ENCODE results near the gene DNASE1L3.

Gene DNASE1L3

GRCh38 chr3:58157700-58158099, 53.1 kb downstream of the DNASE1L3 start:
- Mint-ChIP-seq H3K27ac (no peak overlapping the region), H3K4me3 (no peak overlapping the region), H3K36me3 (ENCODE audit: low read depth) (peaks cover 17% of the 10 kb centered on the region), H3K27me3 (ENCODE audit: low read depth) (no peaks in the 10 kb centered on the region), H3K4me1 (ENCODE audit: low read depth) (peaks cover 2% of the 10 kb centered on the region), H3K9me3 (no peaks in the 10 kb centered on the region)

DNA sequence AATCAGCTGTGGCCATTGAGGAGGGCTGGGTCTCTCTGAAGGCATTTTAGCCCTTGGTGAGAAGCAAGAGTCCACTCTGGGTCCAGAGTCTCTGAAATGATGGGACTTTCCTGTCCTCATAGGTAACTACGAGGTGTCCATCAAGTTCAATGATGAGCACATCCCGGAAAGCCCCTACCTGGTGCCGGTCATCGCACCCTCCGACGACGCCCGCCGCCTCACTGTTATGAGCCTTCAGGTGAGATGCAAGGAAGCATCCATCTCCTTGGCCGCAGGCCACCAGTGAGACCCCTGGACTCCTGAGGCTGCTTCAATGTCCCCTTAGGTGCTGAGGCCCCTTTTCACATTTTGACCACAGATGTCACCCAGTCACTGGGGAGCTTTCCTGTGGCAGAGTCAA, 54.9 kb downstream of the DNASE1L3 start:
- no peaks in the 10 kb centered on the region for H3K9me3 Mint-ChIP-seq
- peaks cover 16% of the 10 kb centered on the region for H3K36me3 Mint-ChIP-seq (ENCODE audit: low read depth)
- H3K27ac Mint-ChIP-seq = no peak overlapping the region
- H3K4me3 Mint-ChIP-seq = no peak overlapping the region
- H3K27me3 Mint-ChIP-seq (ENCODE audit: low read depth) = no peaks in the 10 kb centered on the region
- H3K4me1 Mint-ChIP-seq (ENCODE audit: low read depth) = peaks cover 1% of the 10 kb centered on the region

- peaks cover 1% of the 10 kb centered on the region for H3K4me1 Mint-ChIP-seq (ENCODE audit: low read depth)
- H3K9me3 Mint-ChIP-seq = no peaks in the 10 kb centered on the region
- peaks cover 11% of the 10 kb centered on the region for H3K36me3 Mint-ChIP-seq (ENCODE audit: low read depth)
- no peaks in the 10 kb centered on the region for H3K27me3 Mint-ChIP-seq (ENCODE audit: low read depth)
- no peak overlapping the region for H3K27ac Mint-ChIP-seq
- H3K4me3 Mint-ChIP-seq = no peak overlapping the region
Observed at GRCh38 chr3:58154626-58155449, 55.9 kb downstream of the DNASE1L3 start.

DNA sequence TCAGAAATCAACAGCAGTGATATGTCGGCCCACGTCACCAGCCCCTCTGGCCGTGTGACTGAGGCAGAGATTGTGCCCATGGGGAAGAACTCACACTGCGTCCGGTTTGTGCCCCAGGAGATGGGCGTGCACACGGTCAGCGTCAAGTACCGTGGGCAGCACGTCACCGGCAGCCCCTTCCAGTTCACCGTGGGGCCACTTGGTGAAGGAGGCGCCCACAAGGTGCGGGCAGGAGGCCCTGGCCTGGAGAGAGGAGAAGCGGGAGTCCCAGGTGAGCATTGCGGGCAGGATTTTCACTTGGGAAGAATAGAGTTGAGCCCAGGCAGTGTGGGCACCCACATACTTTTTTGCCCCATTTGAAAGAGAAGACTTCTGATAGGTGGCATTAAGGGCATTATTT, 57.4 kb downstream of the DNASE1L3 start:
- Mint-ChIP-seq H3K27ac (no peak overlapping the region), H3K27me3 (ENCODE audit: low read depth) (no peaks in the 10 kb centered on the region), H3K9me3 (no peaks in the 10 kb centered on the region), H3K36me3 (ENCODE audit: low read depth) (peaks cover 12% of the 10 kb centered on the region), H3K4me3 (no peak overlapping the region), H3K4me1 (ENCODE audit: low read depth) (peaks cover 1% of the 10 kb centered on the region)

DNA sequence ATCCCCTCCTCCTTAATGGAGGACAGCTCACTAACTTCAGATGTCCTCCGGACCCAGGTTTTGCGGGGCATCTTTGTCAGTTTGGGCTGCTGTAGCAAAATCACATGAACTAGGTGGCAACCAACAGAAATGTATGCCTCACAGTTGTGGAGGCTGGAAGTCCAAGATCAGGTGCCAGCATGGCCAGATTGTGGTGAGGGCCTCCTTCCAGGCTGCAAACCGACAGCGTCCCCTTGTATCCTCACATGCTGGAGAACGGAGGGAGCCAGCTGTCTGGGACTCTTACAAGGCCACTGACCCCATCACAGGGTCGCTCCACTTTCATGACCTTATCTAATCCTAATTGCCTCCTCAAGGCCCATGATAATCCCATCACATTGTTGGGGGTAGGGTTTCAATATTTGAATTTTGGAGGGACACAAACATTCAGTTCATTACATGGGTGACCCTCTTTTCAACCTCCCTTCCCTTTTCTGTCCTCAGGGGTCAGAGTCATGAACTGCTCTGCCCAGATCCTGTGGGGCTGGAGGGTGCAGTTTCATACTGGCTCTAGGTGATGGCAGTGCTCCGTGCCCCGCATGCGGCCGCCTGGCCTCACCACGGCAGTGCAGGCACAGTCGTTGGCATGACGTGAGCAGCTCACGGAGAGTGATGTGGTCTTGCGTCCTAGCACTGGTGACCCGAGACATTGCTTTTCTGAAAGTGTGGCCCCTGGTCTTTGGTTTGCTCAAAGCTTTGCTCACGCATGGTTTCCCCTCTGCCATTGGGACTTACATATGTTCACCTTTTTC, 58.4 kb downstream of the DNASE1L3 start:
- Mint-ChIP-seq H3K4me1 (ENCODE audit: low read depth) (peaks cover 1% of the 10 kb centered on the region), H3K36me3 (ENCODE audit: low read depth) (peaks cover 12% of the 10 kb centered on the region), H3K9me3 (no peaks in the 10 kb centered on the region)

GRCh38 chr3:58151637-58152036, 59.1 kb downstream of the DNASE1L3 start:
- no peak overlapping the region for H3K27ac Mint-ChIP-seq
- H3K4me3 Mint-ChIP-seq = no peak overlapping the region
- H3K27me3 Mint-ChIP-seq (ENCODE audit: low read depth) = no peaks in the 10 kb centered on the region
- no peaks in the 10 kb centered on the region for H3K9me3 Mint-ChIP-seq
- peaks cover 12% of the 10 kb centered on the region for H3K36me3 Mint-ChIP-seq (ENCODE audit: low read depth)
- peaks cover 1% of the 10 kb centered on the region for H3K4me1 Mint-ChIP-seq (ENCODE audit: low read depth)

More for the DNA sequence above, 58.4 kb downstream of the DNASE1L3 start:
- H3K27ac Mint-ChIP-seq = no peak overlapping the region
- H3K4me3 Mint-ChIP-seq = no peak overlapping the region
- H3K27me3 Mint-ChIP-seq (ENCODE audit: low read depth) = no peaks in the 10 kb centered on the region

- H3K27me3 Mint-ChIP-seq (ENCODE audit: low read depth) = no peaks in the 10 kb centered on the region
- no peak overlapping the region for H3K4me3 Mint-ChIP-seq
- peaks cover 12% of the 10 kb centered on the region for H3K36me3 Mint-ChIP-seq (ENCODE audit: low read depth)
- no peaks in the 10 kb centered on the region for H3K9me3 Mint-ChIP-seq
- H3K4me1 Mint-ChIP-seq (ENCODE audit: low read depth) = peaks cover 1% of the 10 kb centered on the region
- no peak overlapping the region for H3K27ac Mint-ChIP-seq
Observed at GRCh38 chr3:58150810-58151199, 60.0 kb downstream of the DNASE1L3 start.

DNA sequence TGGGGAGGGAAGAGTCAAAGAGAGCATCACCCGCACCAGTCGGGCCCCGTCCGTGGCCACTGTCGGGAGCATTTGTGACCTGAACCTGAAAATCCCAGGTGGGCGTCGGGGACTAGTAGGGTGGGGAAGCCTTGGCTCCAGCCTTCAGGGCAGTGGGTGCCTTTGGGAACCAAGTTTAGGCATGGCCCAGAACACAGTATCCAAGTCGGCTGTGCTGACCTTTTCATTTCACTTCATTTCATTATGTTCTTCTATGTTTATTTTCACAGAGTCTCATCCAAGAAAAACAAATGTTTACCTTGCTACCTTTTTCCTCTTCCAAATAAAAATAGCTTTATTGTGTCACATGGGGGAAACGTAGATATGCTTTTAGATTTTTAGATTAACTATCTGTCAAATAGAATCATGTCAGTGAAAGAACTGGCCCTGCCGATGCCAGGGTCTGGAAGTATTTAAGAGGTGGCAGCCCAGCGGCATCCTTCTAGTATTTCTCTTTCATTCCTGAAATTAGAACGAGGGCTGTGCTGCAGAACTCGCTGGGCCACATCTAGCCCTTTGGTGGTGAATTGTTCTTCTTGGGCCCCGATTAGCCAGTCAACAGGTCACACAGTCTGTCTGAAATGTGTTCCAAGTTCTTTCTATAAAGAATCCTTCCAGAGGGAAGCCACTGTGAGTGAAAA, 60.5 kb downstream of the DNASE1L3 start:
- peaks cover 12% of the 10 kb centered on the region for H3K36me3 Mint-ChIP-seq (ENCODE audit: low read depth)
- H3K4me3 Mint-ChIP-seq = no peak overlapping the region
- no peaks in the 10 kb centered on the region for H3K9me3 Mint-ChIP-seq
- no peak overlapping the region for H3K27ac Mint-ChIP-seq
- no peaks in the 10 kb centered on the region for H3K27me3 Mint-ChIP-seq (ENCODE audit: low read depth)
- peaks cover 1% of the 10 kb centered on the region for H3K4me1 Mint-ChIP-seq (ENCODE audit: low read depth)

DNA sequence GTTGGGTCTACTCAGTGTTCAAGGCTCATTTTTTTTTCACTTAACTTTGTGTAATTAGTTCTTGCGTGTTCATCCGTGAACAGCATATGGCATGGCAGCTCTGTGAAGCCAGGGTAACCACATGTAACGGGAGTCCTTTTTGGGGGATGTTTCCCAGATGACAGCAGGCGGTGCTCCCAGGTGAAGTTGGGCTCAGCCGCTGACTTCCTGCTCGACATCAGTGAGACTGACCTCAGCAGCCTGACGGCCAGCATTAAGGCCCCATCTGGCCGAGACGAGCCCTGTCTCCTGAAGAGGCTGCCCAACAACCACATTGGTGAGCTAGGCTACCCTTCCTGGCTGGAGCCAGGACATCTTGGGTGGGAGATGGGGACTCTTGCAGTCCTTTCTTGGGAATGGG, 62.7 kb downstream of the DNASE1L3 start:
- H3K27ac Mint-ChIP-seq = no peak overlapping the region
- H3K4me3 Mint-ChIP-seq = no peak overlapping the region
- peaks cover 10% of the 10 kb centered on the region for H3K36me3 Mint-ChIP-seq (ENCODE audit: low read depth)
- peaks cover 1% of the 10 kb centered on the region for H3K4me1 Mint-ChIP-seq (ENCODE audit: low read depth)
- H3K27me3 Mint-ChIP-seq (ENCODE audit: low read depth) = no peaks in the 10 kb centered on the region
- no peaks in the 10 kb centered on the region for H3K9me3 Mint-ChIP-seq

DNA sequence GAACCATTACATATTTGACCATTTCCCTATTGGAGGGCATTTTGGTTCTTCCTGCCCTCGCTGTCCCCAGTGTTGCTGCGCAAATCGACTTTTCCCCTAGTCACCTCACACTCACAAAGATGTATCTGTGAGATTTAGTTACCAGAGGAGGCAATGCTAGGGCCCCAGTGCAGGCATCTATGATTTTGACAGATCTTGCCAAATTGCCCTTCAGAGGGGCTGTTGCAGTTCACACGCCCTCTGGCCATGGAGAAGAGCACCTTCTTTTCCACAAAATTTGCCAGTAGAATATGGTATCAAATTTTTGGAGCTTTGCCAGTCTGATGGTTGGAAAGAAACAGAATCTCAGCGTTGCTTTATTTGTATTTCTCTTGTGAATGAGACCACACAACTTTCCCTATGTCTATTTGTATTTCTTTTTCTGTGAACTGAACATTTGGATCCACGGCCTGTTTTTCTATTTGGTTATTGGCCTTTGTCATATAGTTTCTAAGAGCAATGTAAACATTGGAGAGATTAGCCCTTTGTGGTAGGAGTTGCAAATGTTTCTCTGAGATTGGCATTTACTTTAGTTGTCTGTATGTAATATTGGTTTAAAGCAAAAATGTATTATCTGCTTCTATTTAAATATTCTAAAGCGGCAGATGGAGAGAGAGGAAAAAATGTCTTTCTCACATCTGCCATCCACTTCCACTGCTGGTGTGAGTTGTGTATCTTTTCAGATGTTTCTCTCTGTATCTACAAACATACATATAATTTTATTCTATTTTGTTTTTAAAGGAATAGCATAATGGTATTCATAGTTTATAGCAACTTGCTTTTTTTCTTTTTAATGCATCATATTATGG, 66.1 kb downstream of the DNASE1L3 start:
- no peaks in the 10 kb centered on the region for H3K9me3 Mint-ChIP-seq
- no peak overlapping the region for H3K27ac Mint-ChIP-seq
- no peaks in the 10 kb centered on the region for H3K27me3 Mint-ChIP-seq (ENCODE audit: low read depth)
- H3K36me3 Mint-ChIP-seq (ENCODE audit: low read depth) = peaks cover 18% of the 10 kb centered on the region
- no peaks in the 10 kb centered on the region for H3K4me1 Mint-ChIP-seq (ENCODE audit: low read depth)
- no peak overlapping the region for H3K4me3 Mint-ChIP-seq

- Mint-ChIP-seq H3K9me3 (no peaks in the 10 kb centered on the region), H3K27ac (no peak overlapping the region), H3K4me1 (ENCODE audit: low read depth) (no peaks in the 10 kb centered on the region), H3K4me3 (no peak overlapping the region), H3K27me3 (ENCODE audit: low read depth) (no peaks in the 10 kb centered on the region), H3K36me3 (ENCODE audit: low read depth) (peaks cover 19% of the 10 kb centered on the region)
Observed at GRCh38 chr3:58143417-58144055, 67.2 kb downstream of the DNASE1L3 start.
